Aorta (tissue), 5 donors: Measurements from ENCODE around the gene BOD1L2. TPM values are rescaled to one million over a fixed set of nuclear protein-coding genes. Genes with fewer than 3 reads are reported as not detected.

ENCODE experiments used
- ATAC-seq: fragments of 200-7000 bp; cut with Tn5 transposase; one replicate; pipeline ENCODE4 v1.9.1; 2022; ENCODE audit warnings: moderate library complexity; ENCODE audit not compliant: low FRiP score
- DNase-seq, 2 donors: peaks; one replicate each; pipeline ENCODE4 v3.0.0-alpha.2; 2020
- H3K27ac ChIP-seq, 2 donors: one replicate each; pipeline ENCODE4 v1.5.1; 2013; ENCODE audit warnings: low read length in 2 of 2, mild to moderate bottlenecking in 2 of 2, moderate library complexity in 2 of 2, control low read depth in 1 of 2, inconsistent platforms in 1 of 2, low read depth in 1 of 2
- H3K27me3 ChIP-seq, 2 donors: one replicate each; pipeline ENCODE4 v1.6.1; 2013; ENCODE audit warnings: control low read depth in 1 of 2, low read length in 1 of 2, mild to moderate bottlenecking in 1 of 2, moderate library complexity in 1 of 2; ENCODE audit not compliant: insufficient read depth in 2 of 2, control insufficient read depth in 1 of 2
- H3K36me3 ChIP-seq, 2 donors: one replicate each; pipeline ENCODE4 v1.6.1; 2013; ENCODE audit warnings: control low read depth in 1 of 2, low read length in 1 of 2, mild to moderate bottlenecking in 1 of 2; ENCODE audit not compliant: insufficient read depth in 2 of 2, control insufficient read depth in 1 of 2
- H3K4me1 ChIP-seq, 2 donors: one replicate each; pipeline ENCODE4 v1.6.1; 2013; ENCODE audit warnings: low read length in 2 of 2, control low read depth in 1 of 2, mild to moderate bottlenecking in 1 of 2, moderate library complexity in 1 of 2; ENCODE audit not compliant: insufficient read depth in 2 of 2, control insufficient read depth in 1 of 2
- H3K4me3 ChIP-seq, 2 donors: one replicate each; pipeline ENCODE4 v1.5.1; 2013; ENCODE audit warnings: low read length in 2 of 2, control low read depth in 1 of 2, mild to moderate bottlenecking in 1 of 2
- H3K9me3 ChIP-seq: one replicate; pipeline ENCODE4 v1.6.1; 2013; ENCODE audit warnings: mild to moderate bottlenecking, low read length; ENCODE audit not compliant: control insufficient read depth
- WGBS, 2 donors: extraction: QIAGEN DNeasy Blood & Tissue Kit; methylation state at CpG; one replicate each; pipeline ENCODE4 v1.1.7; 2013; 5-methylcytosine and 5-hydroxymethylcytosine counted together
- intact Hi-C, 2 donors: fragments of 100-400 bp; cut with DNase I; formaldehyde crosslinking; loops; one replicate each; pipeline versions ENCODE4 v1.14.2 to v1.15.0; 2022
- polyA plus RNA-seq, 2 donors: library from polyadenylated mRNA; stranded (reverse); fragments of 200-250 nt; gene quantifications; one replicate each; pipeline ENCODE4 v1.2.3, GENCODE V29; 2013
- total RNA-seq, 2 donors: library from RNA; stranded (reverse); fragmentation: NEBNext Ultra II Directional; extraction: Animal tissue kit (Norgen Biotek cat#: 25700); gene quantifications; one replicate each; pipeline ENCODE4 v1.2.1, GENCODE V29; 2021
- donor health status: healthy with polysubstance abuse.
- donor health status: Bipolar disorder and iron deficiency.
- donor health status: DM: no; HTN: no; CAD: no.
- donor health status: DM: no; HTN: no; CAD: no.
- donor health status: DM: yes; HTN: yes; CAD: no.

The BOD1L2 gene
- total and polyA plus RNA-seq, 4 donors: 0.25 TPM; not detected in 3

DNA sequence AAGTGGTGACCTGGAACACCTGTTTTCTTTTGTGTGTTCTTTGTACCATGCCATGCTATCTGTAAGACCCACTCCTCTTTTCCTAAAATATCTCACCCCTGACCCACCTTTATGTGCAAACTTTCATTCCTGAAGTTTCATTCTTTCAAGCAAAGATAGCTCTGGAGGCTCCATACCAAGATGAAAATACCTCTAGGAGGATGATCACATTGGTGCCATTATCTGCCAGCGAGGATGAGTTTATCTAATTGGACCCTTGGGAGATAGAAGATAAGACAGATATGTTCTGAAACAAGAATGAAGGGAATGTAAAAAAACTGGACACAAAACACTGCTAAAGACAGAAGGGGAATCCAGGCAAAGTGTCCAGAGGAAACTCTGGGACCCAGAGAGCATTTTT is 24.1 kb downstream of the BOD1L2 start:
- no peaks in the 10 kb centered on the region for H3K36me3 ChIP-seq
- no peak for DNase-seq
- H3K4me1 ChIP-seq: no peaks in the 10 kb centered on the region
- no peak for ATAC-seq
- H3K4me3 ChIP-seq: no peak overlapping the region
- no peaks in the 10 kb centered on the region for H3K27me3 ChIP-seq
- WGBS, 2 donors: 44 to 52% methylated on average over 1 of the region's 1 CpG
- H3K9me3 ChIP-seq: peaks cover 5% of the 10 kb centered on the region
- H3K27ac ChIP-seq: no peak overlapping the region
- intact Hi-C loops: no loop called here

DNA sequence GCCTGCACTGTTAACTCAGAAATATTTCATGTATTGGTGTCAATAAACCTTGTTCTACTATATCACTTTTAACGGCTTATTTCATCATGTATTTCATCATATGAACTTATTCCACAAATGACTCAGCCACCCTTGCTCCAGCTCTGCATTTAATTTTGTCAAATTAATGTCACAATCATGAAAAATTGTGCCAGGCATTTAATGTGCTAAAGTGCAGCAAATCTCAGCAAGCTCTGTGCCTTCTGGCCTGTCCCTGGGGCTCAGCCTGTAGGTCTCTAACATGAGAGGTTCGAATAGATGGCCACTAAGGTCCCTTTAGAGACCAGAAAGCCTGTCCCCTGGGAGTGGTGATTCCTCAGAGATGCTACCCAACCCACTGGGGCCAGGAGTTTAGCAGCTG is 28.6 kb downstream of the BOD1L2 start:
- H3K4me3 ChIP-seq: no peak overlapping the region
- ATAC-seq: no peak
- intact Hi-C loops: no loop called here
- H3K36me3 ChIP-seq: no peaks in the 10 kb centered on the region
- H3K27ac ChIP-seq: no peak overlapping the region
- WGBS, 2 donors: 64 to 74% methylated on average over 2 of the region's 2 CpGs
- H3K27me3 ChIP-seq: peaks cover 0 to 2% of the 10 kb centered on the region in 2 donors
- H3K4me1 ChIP-seq: no peaks in the 10 kb centered on the region
- no peak for DNase-seq
- H3K9me3 ChIP-seq: peaks cover 11% of the 10 kb centered on the region

DNA sequence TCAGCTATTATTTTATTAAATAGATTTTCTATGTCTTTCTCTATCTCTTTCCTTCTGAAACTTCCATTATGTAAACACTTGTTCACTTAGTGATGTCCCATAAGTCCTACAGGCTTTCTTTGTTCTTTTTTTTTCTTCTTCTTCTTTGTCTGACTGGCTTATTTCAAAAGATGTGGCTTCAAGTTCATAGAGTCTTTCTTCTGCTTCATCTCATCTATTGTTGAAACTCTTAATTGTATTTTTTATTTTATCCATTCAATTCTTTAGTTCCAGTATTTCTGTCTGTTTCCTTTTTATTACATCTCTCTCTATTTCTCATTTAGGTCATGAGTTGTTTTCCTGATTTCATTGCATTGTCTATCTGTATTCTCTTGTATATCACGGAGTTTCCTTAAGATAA is 38.5 kb downstream of the BOD1L2 start:
- intact Hi-C loops: no loop called here
- no peak for ATAC-seq
- WGBS, 2 donors: 62 to 72% methylated on average over 1 of the region's 1 CpG

DNA sequence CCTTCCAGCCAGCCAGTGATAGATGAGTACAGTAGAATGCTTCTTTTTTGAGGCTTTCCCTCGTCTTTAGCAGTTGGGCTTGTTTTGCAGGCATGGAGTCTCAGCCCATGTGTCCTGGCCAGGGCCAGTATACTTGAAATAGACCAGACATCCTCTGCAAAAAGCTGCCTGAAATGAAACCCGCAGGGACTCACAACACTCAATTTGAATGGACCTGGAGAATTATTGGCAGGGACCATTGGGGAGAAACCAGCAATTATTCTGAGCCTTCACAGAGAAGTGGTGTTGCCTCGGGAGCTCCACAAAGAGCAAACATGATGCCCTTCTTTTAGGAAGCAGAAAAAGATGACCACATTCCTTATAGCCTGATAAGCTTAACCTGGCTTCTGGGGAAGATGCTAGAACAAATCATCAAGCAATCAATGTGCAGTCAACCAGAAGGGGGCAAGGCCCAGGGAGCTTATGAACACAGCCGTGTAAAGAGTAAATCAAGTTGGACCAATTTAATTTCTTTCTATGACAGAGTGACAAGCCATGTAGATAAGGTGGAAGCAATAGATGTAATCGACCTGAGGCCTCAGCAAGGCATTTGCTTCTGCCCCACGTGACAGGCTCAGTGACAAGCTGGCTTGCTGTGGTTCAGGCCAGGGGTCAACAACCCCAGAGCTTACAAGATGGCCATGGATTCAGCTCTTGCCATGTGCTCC is 42.1 kb downstream of the BOD1L2 start:
- WGBS, 2 donors: 42 to 57% methylated on average over 6 of the region's 6 CpGs
- no peak overlapping the region for H3K27ac ChIP-seq
- ATAC-seq: no peak
- no peaks in the 10 kb centered on the region for H3K4me1 ChIP-seq
- no peak for DNase-seq
- H3K36me3 ChIP-seq: no peaks in the 10 kb centered on the region
- H3K9me3 ChIP-seq: peaks cover 8% of the 10 kb centered on the region
- H3K27me3 ChIP-seq: peaks cover 0 to 2% of the 10 kb centered on the region in 2 donors
- no peak overlapping the region for H3K4me3 ChIP-seq
- intact Hi-C loops: no loop called here

More for the DNA sequence above, 38.5 kb downstream of the BOD1L2 start:
- no peak for DNase-seq
- Histone ChIP-seq H3K27me3 (peaks cover 0 to 2% of the 10 kb centered on the region in 2 donors), H3K4me3 (no peak overlapping the region), H3K4me1 (no peaks in the 10 kb centered on the region), H3K27ac (no peak overlapping the region), H3K36me3 (no peaks in the 10 kb centered on the region), H3K9me3 (peaks cover 8% of the 10 kb centered on the region)

DNA sequence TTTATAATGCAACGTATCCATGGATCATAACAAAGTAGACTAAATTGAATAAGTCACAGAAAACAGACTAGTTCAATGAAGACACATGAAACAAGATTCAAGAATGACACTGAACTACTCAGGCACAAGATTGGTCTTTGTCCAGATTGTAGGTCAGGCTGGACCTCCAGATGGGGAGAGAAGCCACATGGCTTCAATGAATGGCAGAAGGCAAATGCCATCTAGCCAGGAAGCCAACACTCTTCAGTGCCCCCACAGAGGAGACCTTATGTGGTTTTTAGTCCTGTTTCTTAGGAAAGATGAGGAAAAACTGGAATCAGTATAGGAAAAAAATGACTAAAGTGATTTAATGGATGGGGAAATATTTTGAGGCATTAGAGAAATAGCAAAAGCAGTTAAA is 43.1 kb downstream of the BOD1L2 start:
- intact Hi-C loops: no loop called here
- ATAC-seq: no peak
- Histone ChIP-seq H3K27ac (no peak overlapping the region), H3K9me3 (peaks cover 6% of the 10 kb centered on the region), H3K4me3 (no peak overlapping the region), H3K27me3 (peaks cover 0 to 2% of the 10 kb centered on the region in 2 donors), H3K4me1 (no peaks in the 10 kb centered on the region), H3K36me3 (no peaks in the 10 kb centered on the region)
- 64 to 90% methylated on average over 1 of the region's 1 CpG for WGBS, 2 donors
- no peak for DNase-seq

DNA sequence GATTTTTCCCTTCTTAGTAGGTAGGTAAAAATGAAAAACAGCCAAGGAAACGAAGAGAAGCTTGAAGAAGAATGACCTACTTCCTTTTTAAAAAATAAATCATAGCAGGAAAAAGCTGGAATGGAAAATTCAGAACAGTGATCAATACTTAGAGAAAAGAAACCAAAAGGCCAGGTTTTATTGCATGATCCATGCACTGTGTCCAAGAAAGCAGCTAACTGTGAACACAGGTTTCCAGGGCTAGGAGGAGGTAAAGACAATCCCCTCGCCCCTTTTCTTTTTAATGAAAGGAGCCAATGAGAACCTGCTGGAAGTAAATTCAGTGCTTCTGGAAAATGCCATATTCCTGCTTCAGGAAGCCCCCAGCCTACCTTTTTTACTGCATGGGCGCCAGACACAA is 47.2 kb downstream of the BOD1L2 start:
- no peak overlapping the region for H3K27ac ChIP-seq
- H3K36me3 ChIP-seq: no peaks in the 10 kb centered on the region
- no peak for DNase-seq
- H3K4me1 ChIP-seq: no peaks in the 10 kb centered on the region
- no peak overlapping the region for H3K4me3 ChIP-seq
- ATAC-seq: no peak
- H3K9me3 ChIP-seq: peaks cover 2% of the 10 kb centered on the region
- 41 to 61% methylated on average over 3 of the region's 3 CpGs for WGBS, 2 donors
- intact Hi-C loops: no loop called here
- H3K27me3 ChIP-seq: no peaks in the 10 kb centered on the region

DNA sequence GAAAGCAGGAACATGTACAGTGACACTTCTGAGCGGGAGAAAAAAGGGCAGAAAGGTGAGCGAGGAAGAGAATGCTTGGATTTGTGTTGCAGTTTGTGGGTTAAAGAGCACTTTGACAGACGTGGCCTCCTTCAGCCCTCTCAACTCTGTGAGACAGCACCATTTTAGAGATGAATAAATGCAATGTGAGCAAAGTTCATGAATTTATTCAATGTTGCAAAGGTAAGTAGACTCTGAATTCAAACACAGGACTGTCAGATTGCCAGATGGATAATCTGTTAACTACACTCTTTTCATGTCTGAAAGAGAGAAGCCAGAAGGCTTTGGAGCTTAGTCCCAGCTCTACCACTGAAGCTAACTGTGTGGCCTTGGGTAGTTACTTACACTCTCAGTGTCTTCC is 47.7 kb downstream of the BOD1L2 start:
- Histone ChIP-seq H3K27ac (no peak overlapping the region), H3K4me3 (no peak overlapping the region), H3K36me3 (no peaks in the 10 kb centered on the region), H3K9me3 (peaks cover 2% of the 10 kb centered on the region), H3K27me3 (no peaks in the 10 kb centered on the region), H3K4me1 (no peaks in the 10 kb centered on the region)
- DNase-seq (no peak), ATAC-seq (no peak)
- 70 to 72% methylated on average over 3 of the region's 3 CpGs for WGBS, 2 donors
- intact Hi-C loops: no loop called here

DNA sequence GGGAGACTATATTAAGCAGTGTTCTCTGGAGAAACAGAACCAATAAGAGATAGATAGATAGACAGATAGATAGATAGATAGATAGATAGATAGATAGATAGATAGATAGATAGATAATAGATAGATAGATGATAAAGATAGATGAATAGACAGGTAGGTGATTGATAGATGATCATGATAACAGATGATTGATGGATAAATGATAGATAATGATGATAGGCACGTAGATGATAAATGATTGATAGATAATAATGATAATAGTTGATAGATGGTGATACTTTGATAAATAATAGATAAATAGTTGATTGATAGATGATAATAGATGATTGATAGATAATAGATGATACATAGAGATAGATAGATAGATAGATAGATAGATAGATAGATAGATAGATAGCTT is 48.5 kb downstream of the BOD1L2 start:
- H3K9me3 ChIP-seq: no peaks in the 10 kb centered on the region
- intact Hi-C loops: no loop called here
- H3K27ac ChIP-seq: no peak overlapping the region
- no peaks in the 10 kb centered on the region for H3K27me3 ChIP-seq
- no peaks in the 10 kb centered on the region for H3K4me1 ChIP-seq
- ATAC-seq (no peak), DNase-seq (no peak)
- no peaks in the 10 kb centered on the region for H3K36me3 ChIP-seq
- no peak overlapping the region for H3K4me3 ChIP-seq
- WGBS, 2 donors: 35 to 70% methylated on average over 1 of the region's 1 CpG

DNA sequence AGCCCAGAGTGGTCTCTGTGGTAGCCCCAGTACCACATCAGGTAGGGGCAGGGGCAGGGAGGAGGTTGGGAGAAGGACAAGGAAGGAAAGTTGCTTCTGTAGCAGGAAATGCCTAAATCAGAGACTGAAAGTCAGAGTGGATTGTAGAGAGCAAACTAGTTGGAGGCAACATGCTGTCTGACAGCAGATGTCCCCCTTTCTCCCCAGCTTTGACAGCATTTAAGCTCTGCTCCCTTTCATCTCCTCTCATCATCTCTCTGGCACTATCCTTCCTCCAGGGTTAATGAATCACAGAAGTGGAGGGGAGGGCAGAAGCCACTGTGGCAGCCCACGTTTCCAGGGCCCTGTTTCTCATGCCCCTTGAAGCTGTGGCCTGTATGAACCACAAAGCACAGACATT is 50.4 kb downstream of the BOD1L2 start:
- H3K9me3 ChIP-seq: no peaks in the 10 kb centered on the region
- intact Hi-C loops: no loop called here
- ATAC-seq (no peak), DNase-seq (no peak)
- H3K4me3 ChIP-seq: no peak overlapping the region
- no peaks in the 10 kb centered on the region for H3K4me1 ChIP-seq
- no peak overlapping the region for H3K27ac ChIP-seq
- 40 to 62% methylated on average over 1 of the region's 1 CpG for whole genome bisulfite sequencing, 2 donors
- no peaks in the 10 kb centered on the region for H3K36me3 ChIP-seq
- no peaks in the 10 kb centered on the region for H3K27me3 ChIP-seq
